Activated CD8-positive, alpha-beta T cell treated with anti-CD3 and anti-CD28 coated beads for 36 hours (primary cell): ENCODE measurements around the gene HSF2. TPM values are rescaled to one million over a fixed set of nuclear protein-coding genes. Genes with fewer than 3 reads are reported as not detected.
A peak's percentile ranks its signal among the peaks of the same experiment; 100 is the strongest.

Experiments used
- ATAC-seq: fragments of 200-7000 bp; cut with Tn5 transposase; one replicate; pipeline ENCODE4 v1.10.0; 2021; ENCODE audit warnings: mild to moderate bottlenecking, moderate library complexity
- CTCF ChIA-PET: fragments of 350-600 bp; sonication (Branson Sonifier 250); formaldehyde crosslinking; loops from one replicate; lab custom pipeline; 2021; ENCODE audit warnings: antibody characterized with exemption; lab: Charles Lee
- POLR2A ChIA-PET: fragments of 350-600 bp; sonication (Branson Sonifier 250); formaldehyde crosslinking; loops from one replicate; lab custom pipeline; 2021; ENCODE audit warnings: antibody characterized with exemption; lab: Charles Lee
- DNase-seq: peaks from one replicate; pipeline ENCODE4 v3.0.0-alpha.2; 2020
- H3K27ac Mint-ChIP-seq: one replicate; pipeline ENCODE4 v1.8.0; 2021; ENCODE audit warnings: mild to moderate bottlenecking, mixed read lengths
- H3K27me3 Mint-ChIP-seq: one replicate; pipeline ENCODE4 v1.8.0; 2021; ENCODE audit warnings: mixed read lengths
- H3K36me3 Mint-ChIP-seq: one replicate; pipeline ENCODE4 v1.8.0; 2021; ENCODE audit warnings: low read depth, mixed read lengths
- H3K4me1 Mint-ChIP-seq: one replicate; pipeline ENCODE4 v1.8.0; 2021; ENCODE audit warnings: low read depth, mixed read lengths
- H3K4me3 Mint-ChIP-seq: one replicate; pipeline ENCODE4 v1.8.0; 2021; ENCODE audit warnings: mild to moderate bottlenecking, moderate library complexity, mixed read lengths
- H3K9me3 Mint-ChIP-seq: one replicate; pipeline ENCODE4 v1.8.0; 2021; ENCODE audit warnings: mixed read lengths
- CTCF ChIP-seq: fragments of 200-600 bp; IDR thresholded peaks from one replicate; pipeline ENCODE4 v1.8.0; 2022; ENCODE audit warnings: antibody characterized with exemption, mild to moderate bottlenecking
- intact Hi-C: fragments of 100-400 bp; cut with micrococcal nuclease; formaldehyde crosslinking; loops from one replicate; pipeline ENCODE4 v1.10.0; 2022
- total RNA-seq, 2 experiments: library from RNA; stranded (reverse); gene quantifications; one replicate each; pipeline ENCODE4 v1.2.3, GENCODE V29; 2021

Gene HSF2
- total RNA-seq, 2 experiments from 2014 or later, result 19.5 to 22.4 TPM

- ChIA-PET POLR2A (interaction anchor here (1.0 to 1.8 kb wide), 2 partner anchors 10 to 62 kb away, joined by 3 to 5 read pairs; partner anchors contain the start of genes HSF2 and SERINC1), CTCF (no interaction called here)
- intact Hi-C loops, result no loop called here
- H3K4me1 Mint-ChIP-seq, result peaks cover 66% of the 10 kb centered on the region
- TF ChIP-seq CTCF, result no peak
- peak overlapping the region; percentile 93 for H3K27ac Mint-ChIP-seq
- ATAC-seq, result peak; percentile 78
- peaks cover 53% of the 10 kb centered on the region for H3K36me3 Mint-ChIP-seq
- H3K27me3 Mint-ChIP-seq, result no peaks in the 10 kb centered on the region
- DNase-seq, result no peak
- H3K9me3 Mint-ChIP-seq, result peaks cover 8% of the 10 kb centered on the region
- peak overlapping the region; percentile 63 for H3K4me3 Mint-ChIP-seq
These were observed 9.4 kb downstream of the HSF2 start for GRCh38 chr6:122408702-122409458.

GRCh38 chr6:122412001-122412400 lies 12.5 kb downstream of the HSF2 start:
- ChIA-PET CTCF (no interaction called here), POLR2A (no interaction called here)
- no peak for TF ChIP-seq CTCF
- no peak for ATAC-seq
- Mint-ChIP-seq H3K9me3 (peaks cover 2% of the 10 kb centered on the region), H3K27me3 (no peaks in the 10 kb centered on the region), H3K27ac (no peak overlapping the region), H3K4me1 (peaks cover 41% of the 10 kb centered on the region), H3K36me3 (peaks cover 46% of the 10 kb centered on the region), H3K4me3 (no peak overlapping the region)
- intact Hi-C loops, result no loop called here
- DNase-seq, result no peak

- Mint-ChIP-seq H3K4me3 (no peak overlapping the region), H3K27me3 (no peaks in the 10 kb centered on the region), H3K36me3 (peaks cover 24% of the 10 kb centered on the region), H3K27ac (no peak overlapping the region), H3K9me3 (no peaks in the 10 kb centered on the region), H3K4me1 (peaks cover 1% of the 10 kb centered on the region)
- ChIA-PET POLR2A (no interaction called here), CTCF (interaction anchor here (0.8 to 1.2 kb wide), 3 partner anchors 9 to 15 kb away, joined by 3 to 5 read pairs (median 4); no protein-coding TSS in a partner anchor)
- intact Hi-C loops, result no loop called here
- DNase-seq (no peak), ATAC-seq (no peak)
- no peak for TF ChIP-seq CTCF
These were observed 17.4 kb downstream of the HSF2 start for GRCh38 chr6:122416825-122417224.

- CTCF ChIA-PET, result interaction anchor here (0.7 to 1.1 kb wide), 4 partner anchors 9 to 108 kb away, joined by 3 read pairs; no protein-coding TSS in a partner anchor
- peaks cover 38% of the 10 kb centered on the region for H3K36me3 Mint-ChIP-seq
- intact Hi-C loops, result no loop called here
- ATAC-seq, result no peak
- no peaks in the 10 kb centered on the region for H3K27me3 Mint-ChIP-seq
- H3K4me1 Mint-ChIP-seq, result peaks cover 14% of the 10 kb centered on the region
- no peak overlapping the region for H3K27ac Mint-ChIP-seq
- H3K9me3 Mint-ChIP-seq, result no peaks in the 10 kb centered on the region
- DNase-seq, result no peak
- TF ChIP-seq CTCF, result no peak
- no peak overlapping the region for H3K4me3 Mint-ChIP-seq
- POLR2A ChIA-PET, result interaction anchor here (1.2 kb wide), 1 partner anchor 23 kb away, joined by 3 read pairs; the partner anchor contains the start of gene HSF2
These were observed 22.6 kb downstream of the HSF2 start for GRCh38 chr6:122422003-122422402.
